ENCODE data around the gene AAK1.

AAK1 gene

DNA sequence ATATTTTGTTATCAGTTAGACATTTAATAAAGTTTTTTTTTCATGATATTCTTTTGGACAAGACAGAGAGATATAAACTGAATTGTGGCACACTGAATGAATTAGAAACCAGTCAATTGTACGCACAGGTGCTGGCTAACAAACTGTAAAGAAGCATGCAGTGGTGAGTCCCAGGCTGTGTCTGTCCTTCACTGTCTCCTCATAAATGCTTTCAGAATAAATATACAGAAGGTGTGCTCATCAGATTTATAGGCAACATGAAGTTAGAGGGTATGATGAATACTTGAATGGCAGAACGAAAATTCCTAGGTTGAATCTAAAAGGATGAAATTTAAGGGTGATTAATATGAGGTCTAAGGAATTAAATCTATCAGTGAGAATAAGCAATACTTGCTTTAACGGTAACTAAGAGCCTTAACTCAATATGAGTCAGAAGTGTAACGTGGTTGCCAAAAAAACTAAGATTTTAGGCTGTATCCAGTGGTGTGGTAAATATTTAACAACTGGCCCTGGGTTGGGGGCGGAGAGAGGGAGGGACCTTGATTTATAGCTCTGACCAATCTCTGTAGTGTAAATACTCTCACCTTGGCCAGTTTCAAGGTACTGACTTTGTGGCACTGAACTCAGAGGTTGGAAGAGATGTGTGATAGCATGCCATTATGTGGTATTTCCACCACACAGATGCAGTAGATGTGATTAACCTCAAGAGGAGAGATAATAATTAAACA, 41.9 kb upstream of the AAK1 start:
- TF ChIP-seq, protein P1, sequence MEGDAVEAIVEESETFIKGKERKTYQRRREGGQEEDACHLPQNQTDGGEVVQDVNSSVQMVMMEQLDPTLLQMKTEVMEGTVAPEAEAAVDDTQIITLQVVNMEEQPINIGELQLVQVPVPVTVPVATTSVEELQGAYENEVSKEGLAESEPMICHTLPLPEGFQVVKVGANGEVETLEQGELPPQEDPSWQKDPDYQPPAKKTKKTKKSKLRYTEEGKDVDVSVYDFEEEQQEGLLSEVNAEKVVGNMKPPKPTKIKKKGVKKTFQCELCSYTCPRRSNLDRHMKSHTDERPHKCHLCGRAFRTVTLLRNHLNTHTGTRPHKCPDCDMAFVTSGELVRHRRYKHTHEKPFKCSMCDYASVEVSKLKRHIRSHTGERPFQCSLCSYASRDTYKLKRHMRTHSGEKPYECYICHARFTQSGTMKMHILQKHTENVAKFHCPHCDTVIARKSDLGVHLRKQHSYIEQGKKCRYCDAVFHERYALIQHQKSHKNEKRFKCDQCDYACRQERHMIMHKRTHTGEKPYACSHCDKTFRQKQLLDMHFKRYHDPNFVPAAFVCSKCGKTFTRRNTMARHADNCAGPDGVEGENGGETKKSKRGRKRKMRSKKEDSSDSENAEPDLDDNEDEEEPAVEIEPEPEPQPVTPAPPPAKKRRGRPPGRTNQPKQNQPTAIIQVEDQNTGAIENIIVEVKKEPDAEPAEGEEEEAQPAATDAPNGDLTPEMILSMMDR (IDR thresholded peaks at IDR 0.05; ENCODE audit: insufficient read depth, missing control alignments): no peak
- FAIRE-seq: no peak

GRCh38 chr2:69683170-69683971, 39.8 kb upstream of the AAK1 start:
- DNase-seq (ENCODE audit: insufficient read length, low spot score) (no peak), FAIRE-seq (no peak)
- TF ChIP-seq, protein P1 (IDR thresholded peaks at IDR 0.05; ENCODE audit: insufficient read depth, missing control alignments): no peak

More for the DNA sequence above, 41.9 kb upstream of the AAK1 start:
- no peak for DNase-seq (ENCODE audit: insufficient read length, low spot score)

DNA sequence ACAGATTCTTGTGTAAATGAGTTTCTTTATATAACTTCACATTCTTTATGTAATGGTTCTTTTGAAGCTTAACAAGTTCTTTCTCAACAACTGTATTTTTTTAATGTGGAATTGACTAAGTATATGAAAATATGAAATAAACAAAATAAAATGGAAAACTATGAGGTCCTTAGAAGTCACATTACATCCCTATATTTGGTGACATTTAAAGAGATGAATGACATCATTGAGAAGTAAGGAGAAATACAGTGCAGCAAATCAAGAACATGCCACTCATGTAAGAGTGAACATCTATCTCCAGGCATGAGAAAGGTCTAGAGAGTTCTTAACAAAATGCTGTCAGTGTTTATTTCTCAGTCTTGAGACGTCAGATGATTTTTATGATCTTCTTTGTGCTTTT, 39.0 kb upstream of the AAK1 start:
- FAIRE-seq (no peak), DNase-seq (ENCODE audit: insufficient read length, low spot score) (no peak)
- TF ChIP-seq, protein P1 (IDR thresholded peaks at IDR 0.05; ENCODE audit: insufficient read depth, missing control alignments): no peak

GRCh38 chr2:69680001-69680675, 36.6 kb upstream of the AAK1 start:
- no peak for FAIRE-seq
- no peak for DNase-seq (ENCODE audit: insufficient read length, low spot score)
- TF ChIP-seq, protein P1 (IDR thresholded peaks at IDR 0.05; ENCODE audit: insufficient read depth, missing control alignments): no peak

GRCh38 chr2:69677914-69678313, 34.4 kb upstream of the AAK1 start:
- FAIRE-seq (no peak), DNase-seq (ENCODE audit: insufficient read length, low spot score) (no peak)
- TF ChIP-seq, protein P1 (IDR thresholded peaks at IDR 0.05; ENCODE audit: insufficient read depth, missing control alignments): no peak

DNA sequence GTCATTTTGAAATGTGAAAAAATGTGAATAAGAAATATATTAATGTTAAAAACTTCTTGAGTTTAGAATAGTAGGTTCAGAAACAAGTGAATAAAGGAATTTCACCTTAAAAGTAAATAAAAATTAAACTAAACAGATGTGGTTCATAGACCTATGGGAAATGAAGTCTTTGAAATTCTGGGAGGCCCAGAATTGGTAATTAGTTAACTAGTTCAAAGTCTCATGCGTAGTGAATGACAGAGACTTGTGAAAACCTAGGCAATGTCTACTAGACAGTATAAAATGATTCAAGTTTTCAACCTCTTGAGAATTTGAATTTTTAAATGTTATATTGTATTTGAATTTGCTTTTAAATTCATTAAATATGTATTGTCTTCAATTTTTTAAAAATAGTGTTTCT, 32.6 kb upstream of the AAK1 start:
- TF ChIP-seq, protein P1 (IDR thresholded peaks at IDR 0.05; ENCODE audit: insufficient read depth, missing control alignments): no peak
- FAIRE-seq: no peak
- no peak for DNase-seq (ENCODE audit: insufficient read length, low spot score)
